Measurements from ENCODE around the gene GPATCH2. TPM values are rescaled to one million over a fixed set of nuclear protein-coding genes. Genes with fewer than 3 reads are reported as not detected.

GPATCH2 gene
- total RNA-seq, 1 donor from 2014 or later: 28.0 TPM

GRCh38 chr1:217472915-217473314, 158.0 kb downstream of the GPATCH2 start:
- H3K9me3 Mint-ChIP-seq (ENCODE audit: low read depth): no peaks in the 10 kb centered on the region
- H3K36me3 Mint-ChIP-seq (ENCODE audit: insufficient read depth): no peaks in the 10 kb centered on the region
- DNase-seq (ENCODE audit: low spot score, unreplicated experiment): no peak
- peaks cover 2% of the 10 kb centered on the region for H3K4me1 Mint-ChIP-seq (ENCODE audit: low read depth)
- TF ChIP-seq CTCF (IDR thresholded peaks at IDR 0.05; ENCODE audit: unreplicated experiment): no peak
- no peak overlapping the region for H3K4me3 Mint-ChIP-seq (ENCODE audit: low read depth)
- H3K27ac Mint-ChIP-seq: no peak overlapping the region
- H3K27me3 Mint-ChIP-seq: no peaks in the 10 kb centered on the region

DNA sequence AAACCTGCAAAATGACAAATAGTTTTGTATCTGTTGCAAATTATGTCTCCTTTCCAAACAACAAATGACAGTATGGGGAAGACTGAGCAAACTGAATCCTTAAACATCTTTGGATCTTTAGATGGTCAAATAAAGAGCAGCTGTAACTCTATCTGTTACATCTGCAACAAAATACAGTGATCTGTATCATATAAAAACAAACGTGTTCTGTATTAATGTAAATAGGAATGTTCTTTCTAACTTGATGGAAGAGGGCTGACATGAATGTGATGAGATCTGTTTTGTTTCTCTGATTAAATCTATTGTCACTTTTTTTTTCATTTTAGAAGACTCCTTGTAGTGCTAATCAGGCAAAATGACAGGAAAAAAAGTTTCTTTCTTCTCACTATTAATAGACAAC, 159.5 kb downstream of the GPATCH2 start:
- TF ChIP-seq CTCF (IDR thresholded peaks at IDR 0.05; ENCODE audit: unreplicated experiment): no peak
- H3K27ac Mint-ChIP-seq: no peak overlapping the region

DNA sequence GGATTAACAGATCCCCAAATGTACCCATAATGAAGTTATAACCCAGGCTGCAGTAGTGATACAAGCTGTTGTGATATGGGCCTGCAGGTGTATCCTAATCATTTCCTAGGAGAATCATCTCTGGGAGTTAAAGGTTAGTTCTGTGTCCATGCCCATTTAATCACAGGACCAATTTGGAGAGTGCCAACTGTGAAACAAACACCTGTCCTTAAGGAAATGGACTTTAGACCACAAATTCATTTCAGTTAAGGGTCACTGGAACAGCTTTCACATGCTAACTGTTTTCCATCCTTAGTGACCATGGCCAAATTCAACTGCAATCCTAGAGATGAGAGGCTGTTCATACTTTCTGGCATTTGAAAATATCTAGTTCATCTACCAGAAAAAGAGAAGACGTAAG, 160.9 kb downstream of the GPATCH2 start:
- no peak for DNase-seq (ENCODE audit: low spot score, unreplicated experiment)
- no peak overlapping the region for H3K4me3 Mint-ChIP-seq (ENCODE audit: low read depth)
- H3K27me3 Mint-ChIP-seq: no peaks in the 10 kb centered on the region
- TF ChIP-seq CTCF (IDR thresholded peaks at IDR 0.05; ENCODE audit: unreplicated experiment): no peak
- peaks cover 2% of the 10 kb centered on the region for H3K4me1 Mint-ChIP-seq (ENCODE audit: low read depth)
- no peak overlapping the region for H3K27ac Mint-ChIP-seq
- H3K36me3 Mint-ChIP-seq (ENCODE audit: insufficient read depth): peaks cover 12% of the 10 kb centered on the region
- H3K9me3 Mint-ChIP-seq (ENCODE audit: low read depth): peaks cover 7% of the 10 kb centered on the region

More for the DNA sequence above, 159.5 kb downstream of the GPATCH2 start:
- Mint-ChIP-seq H3K9me3 (ENCODE audit: low read depth) (no peaks in the 10 kb centered on the region), H3K4me3 (ENCODE audit: low read depth) (no peak overlapping the region), H3K36me3 (ENCODE audit: insufficient read depth) (peaks cover 3% of the 10 kb centered on the region), H3K4me1 (ENCODE audit: low read depth) (peaks cover 2% of the 10 kb centered on the region), H3K27me3 (no peaks in the 10 kb centered on the region)
- DNase-seq (ENCODE audit: low spot score, unreplicated experiment): no peak

DNA sequence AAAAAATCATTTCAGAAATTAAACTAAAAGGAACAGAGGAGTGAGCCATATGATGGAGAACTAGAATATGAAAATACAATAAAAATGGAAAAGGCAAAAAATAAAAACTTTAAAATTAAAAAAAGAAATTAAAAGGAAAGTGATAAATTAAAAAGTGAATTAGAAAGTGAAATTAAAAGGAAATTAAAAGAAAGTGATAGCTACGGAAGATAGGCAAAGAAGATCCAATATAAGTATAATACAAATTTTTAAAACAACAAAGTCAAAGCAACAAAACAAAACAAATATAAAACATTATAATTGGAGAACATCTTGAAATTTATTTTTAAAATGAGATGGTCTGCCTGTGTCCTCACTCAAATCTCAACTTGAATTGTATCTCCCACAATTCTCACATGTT, 165.8 kb downstream of the GPATCH2 start:
- DNase-seq (ENCODE audit: low spot score, unreplicated experiment): no peak
- Mint-ChIP-seq H3K27me3 (no peaks in the 10 kb centered on the region), H3K36me3 (ENCODE audit: insufficient read depth) (peaks cover 24% of the 10 kb centered on the region), H3K4me3 (ENCODE audit: low read depth) (no peak overlapping the region), H3K4me1 (ENCODE audit: low read depth) (peaks cover 2% of the 10 kb centered on the region), H3K9me3 (ENCODE audit: low read depth) (peaks cover 16% of the 10 kb centered on the region), H3K27ac (no peak overlapping the region)
- no peak for TF ChIP-seq CTCF (IDR thresholded peaks at IDR 0.05; ENCODE audit: unreplicated experiment)

DNA sequence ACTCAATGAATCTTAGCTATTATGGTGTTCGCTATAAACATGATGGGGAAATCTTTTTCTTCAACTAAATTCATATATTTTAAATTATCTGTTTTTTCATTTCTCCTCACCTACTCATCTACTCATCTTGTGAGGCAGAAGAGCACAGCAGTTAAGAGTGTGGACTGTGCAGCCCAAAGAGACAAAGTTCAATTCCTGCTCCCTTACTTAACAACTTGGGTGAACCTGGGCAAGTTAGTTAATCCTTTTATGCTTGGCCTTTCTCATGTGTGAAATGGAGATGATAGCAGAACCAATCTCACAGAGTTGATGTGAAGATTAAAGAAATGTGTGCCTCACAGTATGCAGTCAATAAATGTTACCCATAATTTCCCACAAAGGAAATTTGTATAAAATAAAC, 168.2 kb downstream of the GPATCH2 start:
- TF ChIP-seq CTCF (IDR thresholded peaks at IDR 0.05; ENCODE audit: unreplicated experiment): no peak
- Mint-ChIP-seq H3K36me3 (ENCODE audit: insufficient read depth) (peaks cover 31% of the 10 kb centered on the region), H3K27ac (peak overlapping the region; percentile 14), H3K4me3 (ENCODE audit: low read depth) (no peak overlapping the region), H3K27me3 (no peaks in the 10 kb centered on the region), H3K9me3 (ENCODE audit: low read depth) (peaks cover 20% of the 10 kb centered on the region), H3K4me1 (ENCODE audit: low read depth) (no peaks in the 10 kb centered on the region)
- no peak for DNase-seq (ENCODE audit: low spot score, unreplicated experiment)

Measured in progenitor cell of endocrine pancreas (in vitro differentiated cells).